H1 (cell line): ENCODE data around the gene TAGLN2. TPM values are rescaled to one million over a fixed set of nuclear protein-coding genes. Genes with fewer than 3 reads are reported as not detected.

Source experiments
- CTCF ChIA-PET: fragments of 300-600 bp; sonication (Branson Sonifier 250); formaldehyde crosslinking; loops from one replicate; lab custom pipeline; 2021; ENCODE audit not compliant: partially characterized antibody; lab: Charles Lee
- POLR2A ChIA-PET: fragments of 300-600 bp; sonication (Branson Sonifier 250); formaldehyde crosslinking; loops from one replicate; lab custom pipeline; 2021; ENCODE audit warnings: inconsistent platforms; ENCODE audit not compliant: partially characterized antibody; lab: Charles Lee
- DNase-seq, 2 experiments: peaks; one replicate each; pipeline versions ENCODE4 v3.0.0 to v3.0.0-alpha.2; 2010 to 2022; ENCODE audit warnings: low spot score in 2 of 2, low read depth in 1 of 2, mixed read lengths in 1 of 2
- FAIRE-seq: peaks from 2 replicates; lab custom pipeline; 2011; peaks lifted over from hg19 to GRCh38; lab: Jason Lieb, UNC
- H2AFZ ChIP-seq: 2 replicates; pipeline ENCODE4 v1.8.1; 2012; ENCODE audit warnings: low read length, inconsistent platforms
- H2AK5ac ChIP-seq: 2 replicates; pipeline ENCODE4 v1.6.1; 2013; ENCODE audit warnings: low read depth, low read length
- H2BK120ac ChIP-seq: replicated peaks from 2 replicates; pipeline ENCODE3; 2013; ENCODE audit warnings: low read depth, low read length, inconsistent platforms
- H2BK12ac ChIP-seq: 2 replicates; pipeline ENCODE4 v1.6.1; 2013; ENCODE audit warnings: low read depth, low read length
- H2BK15ac ChIP-seq: 2 replicates; pipeline ENCODE4 v1.6.1; 2013; ENCODE audit warnings: low read length
- H2BK20ac ChIP-seq: 2 replicates; pipeline ENCODE4 v1.6.1; 2013; ENCODE audit warnings: low read length
- H2BK5ac ChIP-seq: 2 replicates; pipeline ENCODE4 v1.6.1; 2013; ENCODE audit warnings: low read depth, low read length
- H3K14ac ChIP-seq: 2 replicates; pipeline ENCODE4 v1.6.1; 2013; ENCODE audit warnings: inconsistent platforms; ENCODE audit not compliant: insufficient read length
- H3K18ac ChIP-seq: 2 replicates; pipeline ENCODE4 v1.6.1; 2013; ENCODE audit warnings: low read length; ENCODE audit errors: extremely low read depth
- H3K23ac ChIP-seq: 2 replicates; pipeline ENCODE4 v1.6.1; 2013; ENCODE audit warnings: inconsistent platforms; ENCODE audit not compliant: insufficient read length
- H3K23me2 ChIP-seq: 2 replicates; pipeline ENCODE4 v1.6.1; 2013; ENCODE audit warnings: low read depth, low read length
- H3K27ac ChIP-seq: 2 replicates; pipeline ENCODE4 v1.6.1; 2011; ENCODE audit warnings: low read depth, low read length, inconsistent platforms
- H3K27me3 ChIP-seq, 4 experiments: replicated peaks in 1 of 4; 1 replicate in 1 of 4; 2 replicates in 3 of 4; pipeline versions ENCODE4 v1.6.1 to v1.8.1; 2011 to 2013; ENCODE audit warnings: low read length in 3 of 4, mild to moderate bottlenecking in 3 of 4, inconsistent platforms in 2 of 4, mixed read lengths in 2 of 4, moderate library complexity in 1 of 4; ENCODE audit not compliant: control insufficient read depth in 3 of 4, insufficient read depth in 3 of 4; ENCODE audit errors: extremely low read depth in 1 of 4
- H3K36me3 ChIP-seq, 4 experiments: 2 replicates each; pipeline versions ENCODE4 v1.6.1 to v1.8.1; 2011 to 2013; ENCODE audit warnings: mild to moderate bottlenecking in 4 of 4, low read length in 3 of 4, moderate library complexity in 2 of 4, control low read depth in 1 of 4, inconsistent platforms in 1 of 4; ENCODE audit not compliant: insufficient read depth in 4 of 4, control insufficient read depth in 2 of 4
- H3K4ac ChIP-seq: replicated peaks from 2 replicates; pipeline ENCODE3; 2013; ENCODE audit warnings: low read length, low read depth, mixed read lengths, inconsistent platforms; ENCODE audit not compliant: insufficient read length
- H3K4me1 ChIP-seq, 4 experiments: replicated peaks in 1 of 4; 1 replicate in 1 of 4; 2 replicates in 3 of 4; pipeline versions ENCODE4 v1.6.1 to v1.8.1; 2011 to 2013; ENCODE audit warnings: low read length in 3 of 4, inconsistent platforms in 2 of 4, mixed read lengths in 1 of 4; ENCODE audit not compliant: insufficient read depth in 4 of 4, control insufficient read depth in 3 of 4
- H3K4me2 ChIP-seq, 2 experiments: 2 replicates each; pipeline versions ENCODE4 v1.6.1 to v1.8.1; 2011 to 2013; ENCODE audit warnings: low read depth in 2 of 2, low read length in 2 of 2, control low read depth in 1 of 2, inconsistent platforms in 1 of 2, mild to moderate bottlenecking in 1 of 2; ENCODE audit not compliant: insufficient read depth in 1 of 2
- H3K4me3 ChIP-seq, 4 experiments: fragments of 200-600, 300-600 bp in 1 of 4; sonication (generic), shearing (Covaris generic), sonication (Bioruptor Twin) in 1 of 4; 2 replicates each; pipeline versions ENCODE4 v1.5.1 to v1.8.1; 2011 to 2016; ENCODE audit warnings: low read length in 4 of 4, low read depth in 3 of 4, control low read depth in 2 of 4, inconsistent platforms in 2 of 4, mild to moderate bottlenecking in 2 of 4, mixed read lengths in 1 of 4, moderate library complexity in 1 of 4; ENCODE audit not compliant: insufficient read depth in 2 of 4; ENCODE audit errors: extremely low read depth in 1 of 4
- H3K56ac ChIP-seq: replicated peaks from 2 replicates; pipeline ENCODE3; 2013; ENCODE audit warnings: low read depth, mild to moderate bottlenecking, mixed read lengths, low read length, inconsistent platforms; ENCODE audit not compliant: insufficient read length
- H3K79me1 ChIP-seq: 2 replicates; pipeline ENCODE4 v1.6.1; 2013; ENCODE audit warnings: low read depth, low read length, control low read depth
- H3K79me2 ChIP-seq, 2 experiments: 2 replicates each; pipeline versions ENCODE4 v1.6.1 to v1.8.1; 2012 to 2013; ENCODE audit warnings: low read length in 2 of 2, mild to moderate bottlenecking in 2 of 2, inconsistent platforms in 1 of 2; ENCODE audit not compliant: insufficient read depth in 2 of 2, control insufficient read depth in 1 of 2
- H3K9ac ChIP-seq, 4 experiments: replicated peaks in 1 of 4; 1 replicate in 1 of 4; 2 replicates in 3 of 4; pipeline versions ENCODE4 v1.6.1 to v1.8.1; 2011 to 2013; ENCODE audit warnings: low read depth in 3 of 4, low read length in 3 of 4, control low read depth in 2 of 4, mild to moderate bottlenecking in 2 of 4, moderate library complexity in 2 of 4, inconsistent platforms in 1 of 4; ENCODE audit errors: extremely low read depth in 1 of 4
- H3K9me3 ChIP-seq, 2 experiments: 2 replicates each; pipeline versions ENCODE4 v1.6.1 to v1.8.1; 2012 to 2013; ENCODE audit warnings: mild to moderate bottlenecking in 2 of 2, moderate library complexity in 2 of 2, control low read depth in 1 of 2, inconsistent platforms in 1 of 2, low read depth in 1 of 2, low read length in 1 of 2, mixed read lengths in 1 of 2; ENCODE audit not compliant: insufficient read depth in 2 of 2
- H4K20me1 ChIP-seq, 2 experiments: replicated peaks in 1 of 2; 2 replicates each; pipeline versions ENCODE3 to v1.8.1; 2011 to 2013; ENCODE audit warnings: inconsistent platforms in 2 of 2, low read length in 2 of 2, mild to moderate bottlenecking in 1 of 2; ENCODE audit not compliant: insufficient read depth in 2 of 2, control insufficient read depth in 1 of 2
- H4K5ac ChIP-seq: 2 replicates; pipeline ENCODE4 v1.6.1; 2013; ENCODE audit warnings: low read length, low read depth, mixed read lengths, inconsistent platforms; ENCODE audit not compliant: insufficient read length
- H4K8ac ChIP-seq: 2 replicates; pipeline ENCODE4 v1.8.0; 2013; ENCODE audit warnings: mild to moderate bottlenecking, moderate library complexity, low read length, inconsistent platforms; ENCODE audit not compliant: insufficient read depth; ENCODE audit errors: extremely low read depth
- H4K91ac ChIP-seq: replicated peaks from 2 replicates; pipeline ENCODE3; 2013; ENCODE audit warnings: low read length, mixed read lengths, inconsistent platforms; ENCODE audit not compliant: insufficient read length
- E2F6 ChIP-seq: IDR thresholded peaks from 2 replicates; pipeline ENCODE4 v1.6.1; 2012; ENCODE audit warnings: inconsistent platforms
- YY1 ChIP-seq: IDR thresholded peaks from 2 replicates; pipeline ENCODE4 v1.6.1; 2011; ENCODE audit warnings: low read depth, mild to moderate bottlenecking, low read length
- WGBS, 2 experiments: shearing (Covaris generic) in 1 of 2; methylation state at CpG; one replicate each; pipeline versions ENCODE4 v1.1.6 to v1.1.7; 2013 to 2015; ENCODE audit warnings: low lambda C conversion rate in 2 of 2, mixed read lengths in 2 of 2, inconsistent platforms in 1 of 2, low coverage in 1 of 2, missing lambda C conversion rate in 1 of 2; ENCODE audit not compliant: insufficient replicate concordance in 2 of 2, insufficient coverage in 1 of 2, insufficient read length in 1 of 2; ENCODE audit errors: extremely low coverage in 1 of 2, missing lambda C conversion rate in 1 of 2; 5-methylcytosine and 5-hydroxymethylcytosine counted together
- polyA plus RNA-seq, 7 experiments: library from polyadenylated mRNA; depleted of rRNA in 3 of 7; stranded (reverse) in 5 of 7; unstranded in 2 of 7; fragments of >200 nt in 5 of 7; fragments of 200-250 nt in 2 of 7; gene quantifications; 1 replicate in 5 of 7; 2 replicates in 1 of 7; 4 replicates in 1 of 7; pipeline versions ENCODE4 v1.2.1 to v1.2.3, GENCODE V29; 2011 to 2013; ENCODE audit warnings: missing spikeins in 2 of 7, mixed read lengths in 2 of 7
- total RNA-seq: library from RNA; stranded (reverse); fragmentation: NEBNext Ultra II Directional; extraction: Animal tissue kit (Norgen Biotek cat#: 25700); gene quantifications from 2 replicates; pipeline ENCODE4 v1.2.1, GENCODE V29; 2021

Gene TAGLN2
- total and polyA plus RNA-seq, 2 of the 8 experiments (the other 6 are each of a cell fraction or from before 2014, with no cell fraction given): 93.0 to 114 TPM

DNA sequence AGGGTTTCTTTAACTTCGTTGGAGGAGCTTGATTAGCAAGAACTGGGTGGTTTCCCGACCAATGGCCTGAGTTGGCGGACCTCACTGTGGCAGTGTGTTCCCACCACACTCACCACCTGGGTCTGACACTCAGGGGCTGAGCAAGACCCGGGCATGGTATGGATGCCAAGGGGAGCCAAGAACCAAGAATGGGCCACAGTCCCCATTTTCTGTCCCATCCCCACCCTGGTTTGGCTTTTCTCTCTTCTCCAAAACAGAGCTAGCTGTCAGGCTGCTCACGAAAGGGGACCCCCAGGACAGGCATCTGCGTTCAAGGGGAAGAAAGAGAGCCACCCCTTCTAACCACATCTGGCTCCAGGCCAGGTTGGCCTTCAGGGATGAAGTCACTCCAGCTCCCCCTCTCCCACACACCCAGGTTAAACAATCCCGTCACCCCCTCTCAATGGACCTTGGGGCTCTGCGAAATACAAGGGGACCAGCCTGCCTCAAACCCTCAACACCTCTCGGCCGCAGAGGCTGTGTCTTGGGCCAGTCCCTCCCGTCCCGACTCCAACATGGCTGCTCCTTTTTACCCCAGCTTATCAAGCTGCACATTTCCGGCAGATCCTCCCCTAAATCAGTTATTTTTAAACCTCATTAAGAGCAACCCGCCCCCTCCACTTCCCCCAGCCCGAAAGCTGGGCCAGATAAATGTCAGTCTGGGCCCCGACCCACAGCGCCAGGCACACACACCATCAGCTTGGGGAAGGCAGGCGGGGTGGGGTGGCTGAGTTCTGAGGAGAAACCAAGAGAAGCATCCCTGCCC is 3.4 kb downstream of the TAGLN2 start:
- H2BK15ac ChIP-seq: no peak overlapping the region
- ChIA-PET POLR2A (interaction anchor here (0.9 to 2.3 kb wide), 6 partner anchors 19 to 110 kb away, joined by 3 to 11 read pairs (median 4); partner anchors contain the start of genes CFAP45 and PIGM), CTCF (interaction anchor here (0.9 to 7.3 kb wide), 10 partner anchors 8 to 124 kb away, joined by 3 to 53 read pairs (median 3); no protein-coding TSS in a partner anchor)
- peaks cover 0 to 17% (median 8%) of the 10 kb centered on the region in 4 experiments; a peak in 5 of 7 replicates for H3K27me3 ChIP-seq
- H3K36me3 ChIP-seq: peaks cover 0 to 16% (median 4%) of the 10 kb centered on the region in 4 experiments; a peak in 5 of 8 replicates
- 0 out of 2 replicates have a peak overlapping the region, but pooled peaks have one; percentile 50 for H2BK12ac ChIP-seq
- no peak overlapping the region for H3K9ac ChIP-seq
- H4K8ac ChIP-seq: no peak overlapping the region
- WGBS, 2 experiments: 83% methylated on average over 15 of the region's 18 CpGs; no CpG with 5 or more reads in 1 of the 2 experiments
- H3K79me1 ChIP-seq: peaks cover 3% of the 10 kb centered on the region
- no peak overlapping the region for H2BK120ac ChIP-seq
- H2BK5ac ChIP-seq: no peak overlapping the region
- DNase-seq: no peak
- H4K91ac ChIP-seq: no peak overlapping the region
- no peak for FAIRE-seq
- no peak overlapping the region for H3K27ac ChIP-seq
- peaks cover 0 to 12% of the 10 kb centered on the region in 2 experiments; a peak in 2 of 4 replicates for H3K79me2 ChIP-seq
- no peak overlapping the region for H4K5ac ChIP-seq
- peaks cover 5 to 21% (median 16%) of the 10 kb centered on the region in 4 experiments for H3K4me1 ChIP-seq
- peaks cover 17% of the 10 kb centered on the region; the same call in 1 of the 2 replicates for H3K23me2 ChIP-seq
- no peak overlapping the region for H3K14ac ChIP-seq
- no peak overlapping the region; a peak in 1 of 4 replicates for H3K4me2 ChIP-seq
- peaks cover 0 to 3% of the 10 kb centered on the region in 2 experiments for H4K20me1 ChIP-seq
- H3K23ac ChIP-seq: no peak overlapping the region
- H2AK5ac ChIP-seq: peak overlapping the region; percentile 53; the same call in 1 of the 2 replicates
- no peak overlapping the region for H3K4me3 ChIP-seq
- no peak overlapping the region for H2BK20ac ChIP-seq
- no peak overlapping the region for H3K18ac ChIP-seq
- H2AFZ ChIP-seq: no peak overlapping the region
- H3K9me3 ChIP-seq: no peaks in the 10 kb centered on the region
- H3K4ac ChIP-seq: no peak overlapping the region
- H3K56ac ChIP-seq: no peak overlapping the region
- TF ChIP-seq E2F6: no peak
- no peak for TF ChIP-seq YY1
